HFF-Myc (cell line): ENCODE measurements around the gene SAE1.

Experiments
- DNase-seq: peaks from one replicate; pipeline ENCODE4 v3.0.0-alpha.2; 2011; ENCODE audit warnings: low read depth; ENCODE audit errors: extremely low read depth
- H3K4me3 ChIP-seq: replicated peaks from 2 replicates; pipeline ENCODE4 v1.5.1; 2011; ENCODE audit warnings: low read depth, mild to moderate bottlenecking, control low read depth, low read length
- CTCF ChIP-seq: IDR thresholded peaks from 2 replicates; pipeline ENCODE4 v1.5.1; 2012; ENCODE audit warnings: mild to moderate bottlenecking, low read depth, low read length, control low read depth; ENCODE audit errors: missing control alignments

The SAE1 gene

GRCh38 chr19:47256693-47257410, 126.2 kb downstream of the SAE1 start:
- DNase-seq: peak; percentile 96
- no peak for TF ChIP-seq CTCF
- H3K4me3 ChIP-seq: peak overlapping the region; percentile 61

- no peak for DNase-seq
- TF ChIP-seq CTCF: no peak
- H3K4me3 ChIP-seq: peak overlapping the region; percentile 61
These were observed 127.0 kb downstream of the SAE1 start for GRCh38 chr19:47257411-47258169.

- TF ChIP-seq CTCF: no peak
- peak overlapping the region; percentile 61 for H3K4me3 ChIP-seq
- no peak for DNase-seq
These were observed 127.8 kb downstream of the SAE1 start for GRCh38 chr19:47258434-47258833.

- H3K4me3 ChIP-seq: no peak overlapping the region
- no peak for TF ChIP-seq CTCF
- DNase-seq: no peak
These were observed 128.4 kb downstream of the SAE1 start for GRCh38 chr19:47258895-47259555.
